HK-2 (cell line): ENCODE measurements around the gene SRSF7.
"Not testable (repeated sequence)": the region's sequence is repeated elsewhere in the genome, so short reads cannot be mapped to it uniquely, and the experiment has no call there.

Experiments used
- DNase-seq: peaks from one replicate; pipeline ENCODE4 v3.0.0-alpha.2; 2018; ENCODE audit not compliant: unreplicated experiment

SRSF7 gene

DNA sequence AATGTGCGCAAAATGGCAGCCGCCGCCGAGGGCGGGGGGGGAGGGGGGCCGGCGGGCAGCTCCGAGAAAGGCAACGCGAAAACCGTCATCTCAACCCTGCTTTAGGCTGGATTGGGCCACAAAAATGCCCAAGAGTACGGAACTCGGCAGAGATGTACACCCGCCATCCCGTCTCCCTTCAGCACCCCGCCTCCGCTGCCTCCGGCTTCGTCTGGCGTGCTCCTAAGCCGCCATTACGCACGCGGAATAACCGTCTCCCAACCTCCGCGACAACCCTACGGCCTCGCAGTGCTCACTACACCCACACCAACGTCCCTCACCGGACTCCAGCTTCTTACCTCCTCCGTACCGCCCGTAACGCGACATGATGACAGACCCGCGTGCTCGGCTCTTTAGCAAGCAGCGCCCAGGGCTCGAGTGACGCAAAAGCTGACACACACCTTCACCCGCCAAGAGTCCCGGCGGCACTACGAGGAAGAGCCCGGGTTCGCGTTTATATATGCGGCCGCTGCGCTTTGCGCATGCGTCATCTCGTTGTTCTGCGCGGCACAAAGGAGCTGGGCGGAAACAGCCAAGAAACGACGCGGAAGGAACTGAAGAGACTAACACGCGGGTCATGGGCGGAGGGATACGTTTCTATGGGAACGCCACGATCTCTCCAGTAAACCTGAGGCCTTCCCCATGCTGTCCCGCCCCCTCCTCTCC, at the start of gene SRSF7:
Gene SRSF7, minus strand, starts transcription at position 471 of the 705 bp plus-strand sequence. Its CDS starts 105 bp downstream, at position 366.
- peak; percentile 98 for DNase-seq

DNA sequence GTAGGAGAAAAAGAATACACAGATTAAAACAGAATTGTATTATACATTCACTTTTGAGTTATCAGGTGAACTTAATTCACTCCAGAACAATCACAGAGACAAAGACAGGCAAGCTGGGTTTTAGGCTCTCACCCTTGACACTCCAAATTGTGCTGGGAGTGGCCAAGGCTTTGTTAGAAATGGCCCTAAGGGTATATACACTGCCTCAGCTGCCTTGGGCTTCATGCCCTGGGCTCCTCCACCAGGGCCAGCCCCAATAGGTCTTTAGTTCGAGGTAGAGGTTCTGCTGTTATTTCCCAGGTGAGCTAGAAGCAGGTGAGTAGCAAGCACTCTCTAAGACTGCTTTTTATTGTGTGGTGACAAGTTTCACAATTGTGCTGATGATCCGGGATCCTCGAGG, 46.8 kb upstream of the SRSF7 start:
- DNase-seq, result no peak

DNA sequence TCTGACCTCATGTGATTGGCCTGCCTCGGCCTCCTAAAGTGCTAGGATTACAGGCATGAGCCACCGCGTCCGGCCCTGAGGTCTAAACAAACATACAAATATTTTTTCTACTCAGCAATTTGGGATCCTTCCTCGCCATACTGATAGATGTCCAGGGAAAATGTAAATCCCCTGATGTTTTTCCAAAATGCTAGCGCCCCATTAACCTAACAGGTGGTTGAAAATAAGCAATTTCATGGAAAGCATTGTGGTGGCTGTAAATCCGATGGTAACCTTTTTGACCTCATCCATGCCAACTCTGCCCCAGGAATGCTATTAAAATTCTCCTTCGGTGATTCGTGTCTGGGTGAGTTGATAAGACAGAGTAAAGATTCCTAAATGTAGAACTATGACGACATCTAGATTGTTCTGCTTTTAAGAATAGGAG, 46.1 kb upstream of the SRSF7 start:
- peak; percentile 38 for DNase-seq

DNA sequence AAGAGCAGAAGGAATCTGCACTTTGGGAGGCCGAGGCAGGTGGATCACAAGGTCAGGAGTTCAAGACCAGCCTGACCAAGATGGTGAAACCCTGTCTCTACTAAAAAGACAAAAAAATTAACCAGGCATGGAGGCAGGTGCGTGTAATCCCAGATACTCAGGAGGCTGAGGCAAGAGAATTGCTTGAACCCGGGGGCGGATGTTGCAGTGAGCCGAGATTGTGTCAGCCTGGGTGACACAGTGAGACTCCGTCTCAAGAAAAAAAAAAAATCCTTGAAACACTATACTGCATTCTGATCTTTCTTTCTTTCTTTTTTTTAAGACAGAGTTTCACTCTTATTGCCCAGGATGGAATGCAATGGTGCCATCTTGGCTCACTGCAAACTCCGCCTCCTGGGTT, 43.9 kb upstream of the SRSF7 start:
- not testable (repeated sequence) for DNase-seq

DNA sequence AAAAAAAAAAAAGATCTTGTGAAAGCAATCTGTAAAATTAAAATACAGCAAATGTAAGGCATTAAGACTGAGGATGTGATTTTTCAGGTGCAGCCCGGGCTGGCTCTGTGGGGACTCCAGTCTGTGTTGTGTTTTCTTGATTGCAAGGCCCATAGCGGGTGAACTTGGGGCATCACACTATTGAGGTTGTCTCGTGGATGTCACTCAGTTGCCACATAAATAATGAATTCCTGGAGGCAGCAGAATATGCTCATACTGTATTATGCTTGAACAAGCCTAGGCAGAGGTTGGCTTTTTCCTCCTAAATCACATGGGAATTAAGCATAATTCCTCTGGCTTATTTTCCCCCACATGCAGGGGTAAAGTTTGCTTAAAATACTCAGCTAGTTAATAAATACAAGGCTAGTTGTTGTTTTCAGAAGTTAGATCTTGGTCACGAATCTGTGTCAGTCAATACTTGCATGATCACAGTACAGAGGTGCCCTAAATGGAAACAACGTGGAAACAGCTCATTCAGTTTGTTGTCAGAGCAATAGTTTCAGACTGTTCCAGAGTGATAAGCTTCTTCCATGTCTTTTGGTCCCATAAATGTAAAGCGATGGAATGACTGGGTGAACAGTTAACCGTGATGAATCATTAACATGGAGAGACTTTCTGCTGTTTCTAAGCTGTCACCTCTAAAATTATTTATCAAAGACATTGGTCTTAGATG, 43.2 kb upstream of the SRSF7 start:
- DNase-seq, result no peak

DNA sequence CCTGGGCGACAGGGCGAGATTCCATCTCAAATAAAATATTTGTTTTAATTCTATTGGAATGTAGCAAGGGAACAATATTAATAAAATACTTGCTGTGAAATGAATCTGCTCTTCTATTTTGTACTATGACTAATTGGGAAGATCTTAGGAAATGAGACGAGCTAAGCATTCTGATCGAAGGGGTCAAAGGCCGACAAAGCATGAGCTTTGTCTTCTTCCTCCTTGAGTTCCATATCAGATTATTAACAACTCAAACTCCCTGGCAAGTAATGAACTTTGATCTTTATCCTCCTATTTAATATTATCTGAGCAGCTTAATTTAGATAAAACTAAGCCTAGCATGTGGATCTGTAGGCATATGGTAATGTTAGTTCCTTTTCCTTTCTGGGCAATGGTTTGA, 42.4 kb upstream of the SRSF7 start:
- no peak for DNase-seq

DNA sequence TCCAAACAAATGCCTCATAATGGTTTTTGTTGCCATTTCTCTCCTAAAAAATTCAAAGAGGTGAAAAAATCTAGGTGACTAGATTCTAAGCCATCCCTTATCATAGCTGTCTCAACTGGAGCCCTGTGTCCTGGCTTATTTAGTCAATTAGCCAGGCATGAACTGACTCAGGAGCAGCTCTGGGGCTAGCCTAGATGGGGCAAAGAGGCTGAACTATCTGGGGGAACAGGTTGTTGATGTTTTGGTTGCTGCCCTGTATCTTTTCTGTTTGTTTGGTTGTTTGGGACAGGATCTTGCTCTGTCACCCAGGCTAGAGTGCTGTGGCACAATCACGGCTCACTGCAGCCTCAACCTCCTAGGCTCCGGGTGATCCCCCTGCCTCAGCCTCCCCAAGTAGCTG, 41.6 kb upstream of the SRSF7 start:
- DNase-seq, result no peak

DNA sequence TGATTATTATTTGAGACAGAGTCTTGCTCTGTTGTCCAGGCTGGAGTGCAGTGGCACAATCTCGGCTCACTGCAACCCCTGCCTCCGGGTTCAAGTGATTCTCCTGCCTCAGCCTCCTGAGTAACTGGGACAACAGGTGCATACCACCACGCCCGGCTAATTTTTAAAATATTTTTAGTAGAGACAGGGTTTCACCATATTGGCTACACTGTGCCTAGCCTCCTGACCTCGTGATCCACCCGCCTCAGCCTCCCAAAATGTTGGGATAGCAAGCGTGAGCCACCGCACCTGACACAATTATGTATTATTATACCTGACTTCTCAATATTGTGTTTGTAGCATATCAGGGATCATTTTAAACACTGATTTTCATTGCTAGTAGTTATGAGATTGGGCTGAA, 41.2 kb upstream of the SRSF7 start:
- not testable (repeated sequence) for DNase-seq

DNA sequence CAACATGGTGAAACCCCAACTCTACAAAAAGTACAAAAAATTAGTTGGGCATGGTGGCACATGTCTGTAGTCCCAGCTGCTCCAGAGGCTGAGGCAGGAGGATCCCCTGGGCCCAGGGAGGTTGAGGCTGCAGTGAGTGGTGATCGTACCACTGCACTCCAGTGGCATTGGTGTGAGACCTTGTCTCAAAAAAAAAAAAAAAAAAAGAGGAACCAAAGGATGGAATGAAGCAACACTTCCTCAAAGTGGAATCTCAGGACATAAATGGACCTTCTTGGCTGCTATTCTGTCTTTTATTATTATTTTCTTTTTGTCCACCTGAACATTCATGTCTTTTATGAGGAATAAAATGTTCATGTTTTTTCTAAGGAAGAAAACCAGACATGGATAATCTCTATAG, 40.6 kb upstream of the SRSF7 start:
- DNase-seq, result no peak

DNA sequence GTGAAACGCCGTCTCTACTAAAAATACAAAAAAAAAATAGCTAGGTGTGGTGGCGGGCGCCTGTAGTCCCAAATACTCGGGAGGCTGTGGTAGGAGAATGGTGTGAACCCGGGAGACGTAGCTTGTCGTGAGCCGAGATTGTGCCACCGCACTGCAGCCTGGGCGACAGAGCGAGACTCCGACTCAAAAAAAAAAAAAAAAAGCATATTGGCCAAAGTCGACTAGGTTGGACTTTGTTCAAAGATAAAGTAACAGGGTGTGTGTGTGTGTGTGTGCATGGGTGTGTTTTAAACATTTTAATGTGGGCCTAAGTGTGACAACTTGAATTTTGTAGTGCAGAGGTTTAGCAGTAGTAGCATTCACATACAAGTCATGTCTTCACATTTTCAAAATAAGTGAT, 38.5 kb upstream of the SRSF7 start:
- no peak for DNase-seq

DNA sequence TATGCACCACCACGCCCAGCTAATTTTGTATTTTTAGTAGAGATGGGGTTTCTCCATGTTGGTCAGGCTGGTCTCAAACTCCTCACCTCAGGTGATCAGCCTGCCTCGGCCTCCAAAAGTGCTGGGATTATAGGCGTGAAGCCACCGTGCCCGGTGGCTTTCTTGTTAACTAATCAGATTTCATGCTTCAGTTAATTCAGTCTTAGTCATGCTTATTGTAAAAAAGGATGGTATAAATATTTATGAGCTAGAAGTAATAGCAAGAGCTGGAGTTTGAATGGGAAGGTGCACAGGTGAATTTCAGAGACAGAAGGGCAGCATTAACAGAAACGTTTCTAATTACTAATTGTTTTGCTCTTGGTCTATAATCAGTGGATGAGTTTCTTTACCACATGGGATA, 37.1 kb upstream of the SRSF7 start:
- DNase-seq, result no peak

DNA sequence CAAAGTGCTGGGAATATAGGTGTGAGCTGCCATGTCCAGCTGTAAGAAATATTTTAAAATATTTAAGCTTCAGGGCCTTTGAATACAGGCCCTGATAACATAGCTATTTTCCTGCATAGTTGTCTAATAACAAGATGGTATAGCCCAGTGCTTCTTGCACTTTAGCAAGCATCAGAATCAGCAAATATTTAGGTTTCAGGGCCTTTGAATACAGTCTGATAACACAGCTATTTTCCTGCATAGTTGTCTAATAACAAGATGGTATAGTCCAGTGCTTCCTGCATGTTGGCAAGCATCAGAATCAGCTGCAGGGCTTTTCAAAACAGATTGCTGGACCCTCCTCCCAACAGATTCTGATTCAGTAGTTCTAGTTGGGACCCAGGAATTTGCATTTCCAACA, 32.4 kb upstream of the SRSF7 start:
- DNase-seq, result no peak

DNA sequence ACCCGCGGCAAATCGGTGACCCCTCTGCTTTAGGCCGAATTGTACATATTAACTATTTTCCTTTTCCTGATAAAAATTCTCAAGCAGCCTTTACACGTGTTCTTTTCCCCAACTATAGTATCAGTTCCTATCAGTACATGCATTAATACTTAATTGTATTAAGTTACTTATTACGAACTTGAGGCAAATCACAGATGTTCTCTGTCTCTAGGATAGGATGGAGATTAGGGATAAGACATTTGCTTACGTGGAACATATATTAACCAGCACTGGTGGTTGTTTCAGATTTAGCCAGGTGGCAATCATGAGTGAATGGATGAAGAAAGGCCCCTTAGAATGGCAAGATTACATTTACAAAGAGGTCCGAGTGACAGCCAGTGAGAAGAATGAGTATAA, 27.5 kb upstream of the SRSF7 start:
- DNase-seq, result no peak

DNA sequence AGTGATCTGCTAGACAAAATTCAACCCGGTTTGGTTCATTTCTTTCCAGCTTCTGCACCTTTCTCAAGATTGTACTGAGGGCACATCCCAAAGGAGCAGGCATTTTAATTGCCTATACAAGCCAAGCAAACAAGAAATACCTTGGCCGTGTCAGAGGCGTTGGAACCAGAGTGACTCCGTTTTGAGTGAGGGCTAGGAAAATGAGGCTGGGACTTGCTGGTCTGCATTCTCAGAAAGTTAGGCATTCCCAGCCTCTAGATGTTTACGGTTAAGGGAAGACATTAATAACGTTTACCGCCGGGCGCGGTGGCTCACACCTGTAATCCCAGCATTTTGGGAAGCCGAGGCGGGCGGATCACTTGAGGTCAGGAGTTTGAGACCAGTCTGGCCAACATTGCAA, 25.4 kb upstream of the SRSF7 start:
- DNase-seq, result no peak

DNA sequence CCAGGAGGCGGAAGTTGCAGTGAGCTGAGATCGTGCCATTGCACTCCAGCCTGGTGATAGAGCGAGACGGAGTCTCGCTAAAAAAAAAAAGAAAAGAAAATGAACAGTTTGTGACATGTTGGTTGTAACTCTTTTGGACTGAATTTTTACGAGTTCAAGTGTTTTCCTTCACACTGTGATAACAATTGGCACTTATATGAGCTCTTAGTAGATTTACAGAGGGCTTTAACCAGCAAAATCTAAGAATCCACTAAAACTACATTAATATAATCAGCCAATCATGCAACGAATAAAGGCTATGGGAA, 24.7 kb upstream of the SRSF7 start:
- no peak for DNase-seq

DNA sequence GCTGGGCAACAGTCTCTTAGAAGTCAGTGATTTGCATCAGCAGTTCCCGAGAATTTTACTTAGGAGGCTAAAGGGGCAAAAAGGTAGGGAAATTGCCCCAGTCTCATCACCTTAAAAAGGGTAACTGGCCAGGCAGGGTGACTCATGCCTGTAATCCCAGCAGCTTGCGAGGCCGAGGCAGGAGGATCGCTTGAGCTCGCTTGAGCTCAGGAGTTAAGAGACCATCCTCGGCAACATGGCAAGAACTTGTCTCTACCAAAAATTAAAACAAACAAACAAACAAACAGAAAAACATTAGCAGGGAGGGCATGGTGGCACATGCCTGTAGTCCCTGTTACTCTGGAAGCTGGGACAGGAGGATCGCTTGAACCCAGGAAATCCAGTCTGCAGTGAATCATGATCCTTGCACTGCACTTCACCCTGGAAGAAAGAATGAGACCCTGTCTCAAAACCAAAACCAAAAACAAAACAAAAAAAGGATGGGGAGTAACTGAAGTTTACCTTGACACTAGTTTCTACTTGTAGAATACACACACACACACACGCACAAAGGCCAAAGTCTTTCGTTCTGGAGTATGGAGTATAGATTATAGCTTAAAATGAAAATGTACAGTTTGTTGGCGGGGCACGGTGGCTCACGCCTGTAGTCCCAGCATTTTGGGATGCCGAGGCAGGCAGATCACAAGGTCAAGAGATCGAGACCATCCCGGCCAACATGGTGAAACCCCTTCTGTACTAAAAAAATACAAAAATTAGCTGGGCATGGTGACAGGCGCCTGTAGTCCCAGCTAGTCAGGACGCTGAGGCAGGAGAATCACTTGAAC, 24.1 kb upstream of the SRSF7 start:
- no peak for DNase-seq

DNA sequence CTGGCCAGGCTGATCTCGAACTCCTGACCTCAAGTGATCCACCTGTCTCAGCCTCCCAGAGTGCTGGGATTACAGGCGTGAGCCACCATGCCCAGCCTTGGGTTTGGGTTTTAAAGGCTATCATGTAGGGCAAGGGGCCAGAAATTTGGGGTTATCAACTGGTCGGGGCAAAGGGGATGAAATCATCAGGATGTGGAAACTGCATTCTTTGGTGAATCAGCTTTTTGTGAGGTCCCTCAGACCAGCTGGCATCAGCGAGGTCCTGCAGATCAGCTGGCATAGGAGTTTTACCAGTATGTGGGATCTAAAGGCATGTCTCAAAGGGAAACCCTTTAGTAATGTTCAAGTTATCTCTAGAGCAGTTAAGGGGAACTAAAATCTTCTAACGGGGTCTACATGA, 20.5 kb upstream of the SRSF7 start:
- no peak for DNase-seq

DNA sequence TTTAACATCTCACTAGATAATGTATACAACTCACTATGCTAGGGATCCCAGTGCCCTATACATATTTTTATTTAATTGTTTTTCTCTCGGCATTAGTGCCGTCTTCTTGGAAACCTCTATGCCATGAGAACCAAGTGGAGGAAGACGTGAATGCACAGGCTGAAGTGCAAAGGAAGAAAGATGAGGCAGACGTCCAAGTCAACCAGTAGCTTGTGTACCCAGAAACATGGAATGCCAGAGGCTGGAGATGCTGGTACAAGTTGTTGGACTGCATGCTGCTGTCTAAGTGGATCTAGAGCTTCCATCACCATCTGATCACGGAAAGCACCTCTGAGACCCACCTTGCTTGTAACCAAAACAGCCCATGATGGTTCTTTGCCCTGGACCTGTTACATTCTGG, 14.4 kb upstream of the SRSF7 start:
- DNase-seq, result no peak

DNA sequence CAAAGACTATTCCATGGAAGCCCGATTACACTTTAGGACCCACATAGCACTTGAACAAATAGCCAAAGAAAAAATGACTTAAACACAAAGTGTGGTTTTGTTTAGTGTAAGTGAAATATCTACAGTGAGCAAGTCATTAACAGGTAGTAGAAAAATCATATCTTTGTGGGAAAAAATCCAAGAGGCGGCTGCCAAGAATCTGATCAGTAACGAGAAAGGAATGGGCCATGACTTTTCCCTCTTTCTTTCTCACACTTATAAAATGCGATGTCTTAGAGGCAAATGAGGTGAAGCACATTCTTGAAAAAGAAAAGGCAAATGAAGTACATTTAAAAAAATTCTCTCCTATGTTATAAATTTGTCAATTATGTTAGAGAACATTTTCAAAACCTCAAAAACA, 14.0 kb upstream of the SRSF7 start:
- no peak for DNase-seq

DNA sequence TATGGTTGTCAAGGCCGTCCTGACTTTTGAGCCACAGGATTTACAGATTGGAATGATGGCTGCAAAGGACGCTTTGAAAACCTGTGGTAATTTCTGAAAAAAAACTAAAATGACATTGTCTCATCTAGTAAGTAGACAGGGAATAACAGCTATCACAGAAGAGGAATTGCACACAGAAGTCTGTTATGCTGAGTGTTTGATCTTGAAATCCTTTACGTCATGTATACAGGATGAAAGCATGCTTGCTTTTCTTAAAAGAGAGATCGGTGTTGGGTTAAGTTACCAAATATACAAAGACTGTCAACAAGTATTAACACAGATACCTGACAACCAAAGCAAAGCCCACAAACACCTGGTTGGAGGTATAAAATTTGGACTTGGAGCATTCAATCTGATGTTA, 12.6 kb upstream of the SRSF7 start:
- DNase-seq, result no peak

DNA sequence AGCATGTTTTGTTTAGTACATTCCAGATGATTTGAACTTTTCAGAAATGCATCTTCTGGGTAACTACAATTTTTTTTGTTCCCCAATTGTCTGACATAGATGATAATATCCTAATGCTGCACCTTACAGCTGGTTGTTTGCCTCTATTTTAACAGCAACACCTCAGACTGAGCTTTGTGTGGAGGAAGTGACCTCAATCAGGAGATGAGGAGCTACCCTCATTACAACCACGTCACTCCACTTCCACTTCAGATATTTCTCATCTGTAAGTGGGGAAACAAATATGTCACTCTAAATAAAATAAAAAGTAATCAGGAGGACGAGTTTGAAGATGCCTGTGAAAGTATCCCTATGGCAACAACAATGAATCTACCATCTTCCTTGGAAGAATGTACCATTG, 12.1 kb upstream of the SRSF7 start:
- no peak for DNase-seq

DNA sequence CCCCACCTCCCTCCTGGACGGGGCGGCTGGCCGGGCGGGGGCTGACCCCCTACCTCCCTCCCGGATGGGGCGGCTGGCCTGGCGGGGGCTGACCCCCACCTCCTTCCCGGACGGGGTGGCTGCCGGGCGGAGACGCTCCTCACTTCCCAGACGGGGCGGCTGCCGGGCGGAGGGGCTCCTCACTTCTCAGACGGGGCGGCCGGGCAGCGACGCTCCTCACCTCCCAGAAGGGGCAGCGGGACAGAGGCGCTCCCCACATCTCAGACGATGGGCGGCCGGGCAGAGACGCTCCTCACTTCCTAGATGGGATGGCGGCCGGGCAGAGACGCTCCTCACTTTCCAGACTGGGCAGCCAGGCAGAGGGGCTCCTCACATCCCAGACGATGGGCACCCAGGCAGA, 4.7 kb upstream of the SRSF7 start:
- DNase-seq, result not testable (repeated sequence)

DNA sequence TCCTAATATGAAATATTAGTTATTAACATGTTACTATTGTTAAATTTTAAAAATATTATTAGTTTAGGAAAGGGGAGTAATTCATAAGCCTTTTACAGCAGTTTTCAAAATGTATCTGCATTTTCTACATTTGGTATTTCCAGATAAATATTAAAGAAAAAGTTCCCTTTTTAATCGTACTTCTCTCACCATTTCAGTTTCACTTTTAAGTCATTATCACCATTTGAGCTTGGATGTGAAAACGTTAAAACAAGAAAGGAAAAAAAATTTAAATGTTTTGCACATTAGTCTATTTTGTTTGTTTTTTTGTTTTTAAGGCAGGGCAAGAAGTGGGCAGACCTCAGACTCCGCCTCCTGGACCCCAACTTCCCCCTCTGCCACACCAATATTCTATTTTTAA, 3.3 kb upstream of the SRSF7 start:
- no peak for DNase-seq
